HG02943 (cell line): ENCODE measurements around the gene PSMG2.

ENCODE experiments used
- ATAC-seq: cut with Tn5 transposase; IDR thresholded peaks from one replicate; pipeline ENCODE4 v1.9.1; 2021; ENCODE audit warnings: mild to moderate bottlenecking, low read depth, moderate library complexity; ENCODE audit not compliant: unreplicated experiment

PSMG2 gene, protein sequence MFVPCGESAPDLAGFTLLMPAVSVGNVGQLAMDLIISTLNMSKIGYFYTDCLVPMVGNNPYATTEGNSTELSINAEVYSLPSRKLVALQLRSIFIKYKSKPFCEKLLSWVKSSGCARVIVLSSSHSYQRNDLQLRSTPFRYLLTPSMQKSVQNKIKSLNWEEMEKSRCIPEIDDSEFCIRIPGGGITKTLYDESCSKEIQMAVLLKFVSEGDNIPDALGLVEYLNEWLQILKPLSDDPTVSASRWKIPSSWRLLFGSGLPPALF

DNA sequence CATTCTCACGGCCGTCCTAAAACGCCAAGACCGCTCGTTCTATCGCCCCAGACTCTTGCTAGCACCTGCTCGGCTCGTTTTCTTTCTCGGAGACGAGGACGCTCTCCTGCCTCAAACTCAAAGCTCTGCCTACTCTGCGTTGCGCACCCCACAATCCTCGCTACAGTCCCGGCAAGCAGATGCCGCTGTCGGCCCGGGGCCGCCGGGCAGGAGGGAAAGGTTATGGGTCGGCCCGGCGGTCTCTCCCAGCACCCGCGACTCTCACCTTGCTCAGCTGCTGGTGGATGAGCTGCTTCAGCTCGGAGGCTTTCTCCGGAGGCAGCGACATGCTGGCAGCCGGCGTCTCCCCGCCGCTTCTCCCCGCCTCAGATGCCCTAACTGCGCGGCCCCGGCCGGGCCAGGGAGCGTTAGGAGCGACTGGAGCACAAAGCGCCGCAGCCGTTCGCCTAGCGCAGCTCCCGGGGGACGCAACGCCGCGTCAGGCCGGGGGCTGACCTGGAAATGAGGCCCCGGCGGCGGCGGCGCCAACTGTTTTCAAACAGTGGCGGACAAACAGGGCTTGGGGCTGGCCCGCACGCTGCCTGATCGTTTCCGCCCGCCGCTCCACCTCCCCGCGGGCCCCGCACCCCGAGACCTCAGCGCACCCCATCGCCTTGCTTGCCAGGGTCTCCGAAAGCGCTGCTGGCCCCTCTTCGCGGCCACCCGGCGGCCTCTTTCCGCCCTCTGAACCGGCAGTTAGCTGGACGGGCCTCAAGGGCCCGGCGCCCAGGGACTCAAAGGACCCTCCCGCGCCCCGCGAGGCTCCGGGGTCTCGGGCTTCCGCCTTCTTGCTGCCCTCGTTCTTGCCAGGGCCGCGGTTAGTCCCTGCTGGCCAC is at the start of gene PSMG2, which contains the start of gene CEP76:
PSMG2 (plus strand) TSS at position 822 of the 875 bp plus-strand sequence. CDS start 66 bp downstream, outside the sequence.
CEP76 (minus strand) TSS at position 503 of the 875 bp plus-strand sequence; CDS start at position 328, 175 bp downstream.
- peak; percentile 75 for ATAC-seq

DNA sequence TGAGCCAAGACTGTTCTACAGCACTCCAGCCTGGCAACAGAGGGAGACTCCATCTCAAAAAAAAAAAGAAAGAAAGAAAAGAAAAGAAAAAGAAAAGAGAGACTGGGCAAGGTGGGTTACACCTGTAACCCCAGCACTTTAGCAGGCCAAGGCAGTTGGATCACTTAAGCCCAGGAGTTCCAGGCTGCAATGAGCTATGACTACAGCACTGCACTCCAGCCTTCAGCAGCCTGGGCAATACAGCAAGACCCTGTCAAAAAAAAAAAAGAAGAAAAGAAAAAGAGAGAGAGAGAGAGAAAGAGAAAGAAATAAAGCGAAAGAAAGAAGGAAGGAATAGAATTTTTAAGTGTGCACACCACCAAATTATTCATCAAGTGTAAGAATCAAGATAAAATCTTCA is 47.9 kb upstream of the PSMG2 start:
- no peak for ATAC-seq

DNA sequence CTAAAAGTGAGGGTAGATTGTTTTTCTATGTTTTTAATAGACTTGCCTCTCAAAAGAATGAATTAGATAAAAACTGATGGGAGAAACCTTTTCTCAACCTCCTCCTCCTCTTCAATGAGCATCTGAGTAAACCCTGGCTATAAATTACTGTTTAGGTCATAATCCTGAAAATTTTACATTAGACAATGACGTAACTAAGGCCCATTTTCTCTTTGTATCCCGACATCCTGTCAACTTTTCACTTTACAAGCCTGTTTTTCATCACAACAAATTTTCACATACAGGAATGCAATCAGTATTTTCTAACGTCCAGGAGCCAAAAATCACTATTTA is 46.3 kb upstream of the PSMG2 start:
- ATAC-seq: no peak

DNA sequence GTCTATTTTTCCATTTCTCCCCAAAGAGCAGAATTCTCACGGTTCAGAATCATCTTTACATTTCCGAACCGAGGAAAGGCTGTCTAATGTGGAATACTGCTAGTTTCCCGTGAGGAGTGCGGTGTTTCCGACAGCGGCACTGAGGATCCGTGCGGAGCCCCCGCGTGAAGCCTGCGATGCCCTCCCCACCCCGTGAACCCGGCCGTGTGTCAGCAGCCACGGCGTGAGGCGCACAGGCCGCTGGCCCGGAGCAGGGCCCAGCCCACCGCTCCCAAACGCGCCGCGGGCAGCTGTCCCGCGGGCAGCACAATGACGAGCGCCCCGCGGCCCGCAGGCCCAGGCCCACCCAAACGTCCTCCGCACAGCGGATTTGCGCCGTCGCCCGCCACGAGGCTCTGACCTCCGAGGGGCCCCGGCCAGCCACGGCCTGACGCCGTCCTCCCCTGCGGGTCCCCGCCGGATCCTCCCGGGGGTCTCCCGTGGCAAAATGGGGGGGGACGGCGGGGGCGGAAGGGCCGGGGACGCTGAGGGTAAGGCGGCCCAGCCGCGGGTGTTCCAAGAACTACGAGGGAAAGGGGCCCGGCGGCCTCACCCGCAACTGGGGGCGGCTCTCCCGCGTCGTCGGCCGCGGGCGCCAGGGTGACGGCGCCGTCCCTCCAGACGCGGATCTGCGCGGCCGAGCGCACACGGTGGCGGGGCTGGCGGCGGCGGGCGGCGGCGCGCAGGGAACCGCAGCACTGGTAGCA is 45.7 kb upstream of the PSMG2 start:
- peak; percentile 34 for ATAC-seq

DNA sequence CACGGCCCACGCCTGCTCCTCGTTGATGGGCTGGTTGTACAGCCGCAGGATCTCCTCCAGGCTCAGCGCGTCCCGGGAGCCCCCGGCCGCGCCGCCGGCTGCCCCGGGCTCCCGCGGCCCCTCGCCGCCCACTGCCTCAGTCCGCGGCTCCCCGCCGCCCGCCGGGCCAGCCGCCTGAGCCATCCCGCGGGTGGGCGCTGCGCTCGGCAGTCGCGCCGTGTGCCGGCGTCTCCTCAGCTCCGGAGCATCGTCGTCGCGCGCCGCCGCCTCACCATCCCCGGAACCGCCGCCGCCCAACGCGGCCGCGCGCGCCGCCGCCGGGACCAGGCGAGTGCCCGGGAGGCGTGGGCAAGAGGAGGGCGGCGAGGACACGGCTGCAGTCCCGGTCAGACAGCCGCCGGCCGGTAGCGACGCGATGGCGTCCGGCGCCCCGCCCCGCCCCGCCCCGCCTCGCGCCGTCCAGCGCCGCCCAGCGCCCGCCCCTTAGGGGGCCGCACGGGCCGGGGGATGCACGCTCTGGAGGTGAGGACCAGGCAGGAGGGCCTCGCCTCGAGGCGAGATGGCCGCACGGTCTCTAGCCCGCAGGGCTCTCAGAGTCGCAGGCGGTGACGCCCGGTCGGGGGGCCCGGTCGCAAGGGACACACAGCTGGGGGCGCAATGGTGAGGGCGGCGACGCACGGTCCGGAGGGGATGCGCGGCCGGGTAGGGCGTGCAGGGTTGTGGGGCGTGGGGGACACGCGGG is 45.0 kb upstream of the PSMG2 start, which contains the start of gene SPIRE1:
SPIRE1 (minus strand) TSS at position 424 of the 742 bp plus-strand sequence; CDS start at position 183, 241 bp downstream.
- ATAC-seq: peak; percentile 57

DNA sequence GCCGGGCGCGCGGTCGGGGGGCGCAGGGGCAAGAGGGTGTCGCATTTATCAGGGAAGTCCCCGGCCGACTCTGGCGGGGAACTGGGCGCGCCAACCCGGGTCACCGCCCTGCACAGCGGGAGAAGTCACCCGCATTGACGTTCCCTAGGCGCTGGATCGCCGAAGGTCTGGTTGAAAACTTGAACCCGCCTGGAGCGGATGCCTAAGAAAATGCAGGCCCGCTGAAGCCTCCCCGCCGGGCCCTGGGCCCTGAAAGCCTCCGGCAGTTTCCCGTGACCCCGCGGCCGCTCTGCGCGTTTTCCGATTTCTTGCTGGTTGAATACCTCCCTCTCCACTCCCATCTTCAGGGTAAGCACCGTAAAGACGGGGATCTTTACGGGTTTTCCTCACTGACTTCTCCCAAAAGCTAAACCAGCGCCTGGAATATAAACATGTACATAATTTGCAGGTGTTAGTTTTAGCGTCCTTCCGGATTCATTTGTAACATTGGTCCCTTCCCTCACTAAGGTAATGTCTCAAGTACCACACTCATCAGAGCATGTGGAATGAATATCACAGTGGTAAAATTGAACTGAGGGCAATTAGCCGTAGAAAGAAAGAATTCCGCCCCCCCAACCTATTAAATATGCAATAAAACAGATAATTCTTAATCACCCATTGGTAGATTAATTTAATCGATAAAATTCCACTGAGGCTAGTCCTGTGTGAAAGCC is 44.3 kb upstream of the PSMG2 start:
- no peak for ATAC-seq

DNA sequence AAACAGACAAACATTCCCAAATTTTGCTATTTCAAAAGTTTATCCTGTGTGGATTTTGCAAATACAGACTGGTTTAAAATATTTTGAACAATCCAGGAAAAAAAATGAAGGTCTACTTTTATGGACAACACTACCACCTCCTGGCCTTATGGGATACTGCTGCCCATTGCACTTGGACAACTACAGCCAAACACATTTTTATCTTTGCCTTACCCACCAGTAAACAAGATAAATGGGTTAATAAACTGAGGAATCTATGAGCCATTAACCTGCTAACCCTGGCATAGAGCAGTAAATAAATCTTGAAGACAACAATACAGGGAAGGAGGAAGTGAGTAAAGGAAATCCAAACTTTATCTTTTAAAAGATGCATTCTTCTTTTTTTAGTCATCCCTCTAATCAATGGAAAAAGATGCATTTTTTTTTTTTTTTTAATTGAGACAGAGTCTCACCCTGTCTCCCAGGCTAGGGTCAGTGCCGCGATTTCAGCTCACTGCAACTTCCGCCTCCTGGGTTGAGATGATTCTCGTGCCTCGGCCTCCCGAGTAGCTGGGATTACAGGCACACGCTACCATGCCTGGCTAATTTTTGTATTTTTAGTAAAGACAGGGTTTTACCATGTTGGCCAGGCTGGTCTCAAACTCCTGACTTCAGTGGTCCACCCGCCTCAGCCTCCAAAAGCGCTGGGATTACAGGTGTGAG is 42.8 kb upstream of the PSMG2 start:
- no peak for ATAC-seq

DNA sequence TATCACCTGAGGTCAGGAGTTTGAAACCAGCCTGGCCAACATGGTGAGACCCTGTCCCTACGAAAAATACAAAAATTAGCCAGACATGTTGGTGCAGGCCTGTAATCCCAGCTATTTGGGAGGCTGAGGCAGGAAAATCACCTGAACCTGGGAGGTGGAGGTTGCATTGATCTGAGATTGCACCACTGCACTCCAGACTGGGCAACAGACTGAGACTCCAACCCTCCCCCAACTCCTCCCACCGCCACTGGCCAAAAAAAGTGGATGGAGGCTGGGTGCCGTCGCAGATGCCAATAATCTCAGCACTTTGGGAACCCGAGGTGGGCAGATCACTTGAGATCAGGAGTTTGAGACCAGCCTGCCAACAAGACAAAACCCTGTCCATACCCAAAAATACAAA is 34.8 kb upstream of the PSMG2 start:
- no peak for ATAC-seq

DNA sequence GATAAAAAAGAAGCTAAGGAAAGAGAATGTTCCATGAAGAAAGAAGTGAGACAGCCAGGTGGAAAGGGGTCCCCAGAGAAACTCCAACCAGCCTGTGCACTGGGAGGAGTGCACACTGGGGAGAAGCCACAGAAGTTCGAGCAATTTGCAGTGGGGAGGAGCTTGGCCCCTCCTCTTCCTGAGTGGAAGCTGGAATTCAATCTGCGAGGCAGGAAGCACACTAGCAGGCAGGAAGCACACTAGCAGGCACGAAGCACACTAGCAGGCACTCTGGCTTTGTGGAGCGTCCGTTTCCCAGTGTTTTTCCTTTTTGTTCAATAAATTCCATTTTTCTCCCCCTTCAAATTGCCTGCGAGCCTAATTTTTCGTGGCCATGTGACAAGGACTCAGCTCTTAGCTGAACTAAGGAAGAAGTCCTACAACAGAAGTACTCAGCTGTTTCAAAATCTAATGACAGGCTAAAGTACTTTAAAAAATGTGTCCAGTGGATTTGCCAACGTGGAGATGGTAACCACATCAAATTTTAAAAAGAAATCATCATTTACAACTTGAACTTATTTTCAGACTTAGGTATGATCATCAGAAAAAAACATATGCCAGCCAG is 23.6 kb upstream of the PSMG2 start:
- no peak for ATAC-seq

DNA sequence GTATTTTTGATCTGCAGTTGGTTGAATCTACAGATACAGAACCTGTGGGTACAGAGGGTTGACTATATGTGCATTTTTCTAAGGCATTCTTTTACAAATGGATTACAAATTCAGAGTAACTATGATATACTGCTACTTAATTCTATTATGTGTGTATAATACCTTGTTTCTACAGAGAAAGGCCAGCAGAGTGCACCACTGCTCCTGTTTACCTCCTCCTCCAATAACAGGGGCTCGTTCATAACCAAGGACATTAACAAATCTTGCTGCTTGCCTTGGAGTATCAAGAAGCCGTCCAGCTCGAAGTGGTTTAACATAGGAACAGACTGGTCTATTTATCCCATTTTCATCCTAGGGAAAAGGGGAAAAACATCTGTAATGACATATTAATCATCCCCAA is 16.7 kb upstream of the PSMG2 start:
- no peak for ATAC-seq

DNA sequence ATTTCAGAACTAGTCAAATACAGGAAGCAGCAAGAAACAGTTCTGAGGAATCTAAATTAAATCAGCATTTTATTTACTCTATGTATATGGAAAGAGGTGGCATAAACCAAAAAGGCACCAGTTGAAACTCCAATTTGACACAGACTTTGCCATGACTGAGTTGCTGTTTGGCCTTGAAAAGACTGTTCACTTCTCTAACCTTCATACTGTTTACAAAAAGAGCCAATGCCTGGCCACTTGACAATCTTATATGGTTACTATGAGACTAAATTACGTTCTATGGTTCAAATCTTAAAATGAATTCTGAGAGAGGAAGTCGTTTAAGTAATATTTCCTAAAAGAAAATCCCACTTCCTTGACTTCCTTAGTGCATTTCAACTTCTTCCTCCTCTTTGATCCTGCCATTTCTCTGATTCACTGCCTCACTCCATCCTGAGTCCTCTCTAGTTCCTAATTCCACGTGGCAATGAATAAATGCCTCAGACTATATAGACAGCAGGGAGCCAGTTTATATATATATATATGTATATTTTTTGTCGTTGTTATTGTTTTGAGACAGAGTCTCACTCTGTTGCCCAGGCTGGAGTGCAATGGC is 13.5 kb upstream of the PSMG2 start:
- no peak for ATAC-seq

DNA sequence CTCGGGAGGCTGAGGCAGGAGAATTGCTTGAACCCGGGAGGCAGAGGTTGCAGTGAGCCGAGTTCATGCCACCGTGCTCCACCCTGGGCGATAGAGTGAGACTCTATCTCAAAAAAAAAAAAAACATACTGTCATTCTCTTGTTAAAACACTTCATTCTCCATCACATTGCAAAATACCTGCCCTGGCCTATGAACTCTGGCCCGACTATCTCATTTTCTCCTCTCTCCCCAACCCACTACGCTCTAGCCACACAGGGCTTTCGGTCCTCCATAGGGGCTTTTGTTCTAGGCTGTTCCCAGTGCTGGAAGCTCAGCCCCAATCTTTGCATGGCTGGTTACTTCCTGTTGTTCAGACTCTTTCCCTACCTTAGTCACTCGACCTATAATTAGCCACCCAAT is 10.6 kb upstream of the PSMG2 start:
- no peak for ATAC-seq

DNA sequence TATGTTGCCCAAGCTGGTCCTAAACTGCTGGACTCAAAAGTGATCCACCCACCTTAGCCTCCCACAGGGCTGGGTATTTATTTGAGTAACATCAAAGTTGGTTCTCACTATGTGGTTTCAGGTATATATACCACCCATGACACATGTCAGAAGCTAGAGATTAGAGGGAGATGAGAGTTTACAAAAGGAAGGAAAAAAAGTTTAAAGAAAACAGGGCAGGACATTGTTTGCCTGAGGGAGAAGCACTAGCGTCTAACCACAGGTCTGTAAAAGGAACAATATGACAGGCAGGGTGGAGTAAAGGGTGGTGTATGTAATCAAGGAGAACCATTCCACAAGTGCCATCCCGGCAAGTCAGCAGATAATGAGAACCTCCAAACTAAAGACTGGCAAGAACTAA is 8.8 kb upstream of the PSMG2 start:
- ATAC-seq: no peak

DNA sequence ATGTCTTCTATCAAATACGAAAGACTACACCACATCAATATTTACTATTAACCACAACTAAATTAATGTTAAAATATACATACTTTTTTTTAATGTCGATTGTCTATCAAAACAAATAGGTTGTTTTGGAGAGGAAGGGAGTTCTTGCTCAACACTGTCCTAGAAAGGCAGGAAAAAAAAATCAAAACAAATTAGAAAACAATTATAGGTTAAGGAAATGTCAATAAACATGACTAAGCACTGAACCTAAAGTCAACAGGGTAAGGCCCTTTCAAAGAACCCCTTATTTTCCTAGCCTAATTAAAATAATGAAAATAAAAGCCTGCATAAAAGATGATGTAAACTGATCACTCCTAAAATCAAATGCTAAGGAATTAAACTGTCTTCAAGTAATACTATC is 3.1 kb upstream of the PSMG2 start:
- ATAC-seq: no peak

DNA sequence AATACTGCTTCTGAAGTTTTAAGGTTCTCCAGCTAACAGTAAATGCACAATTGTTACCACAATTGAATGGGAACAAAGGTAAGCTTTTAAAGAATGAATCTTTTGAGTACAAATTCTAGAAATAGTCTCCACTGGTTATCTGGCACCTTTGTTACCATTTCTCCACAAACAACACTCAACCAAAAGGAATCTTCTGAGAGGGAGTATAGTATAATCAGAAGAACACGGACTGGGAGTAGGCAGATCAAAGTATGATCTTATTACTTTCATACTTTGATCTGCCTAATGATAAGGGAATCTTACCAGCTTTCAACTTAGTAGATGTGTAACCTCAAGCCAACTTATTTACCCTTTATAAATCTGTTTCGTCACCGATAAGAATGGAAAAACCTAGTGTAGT is 1.7 kb upstream of the PSMG2 start:
- ATAC-seq: no peak

DNA sequence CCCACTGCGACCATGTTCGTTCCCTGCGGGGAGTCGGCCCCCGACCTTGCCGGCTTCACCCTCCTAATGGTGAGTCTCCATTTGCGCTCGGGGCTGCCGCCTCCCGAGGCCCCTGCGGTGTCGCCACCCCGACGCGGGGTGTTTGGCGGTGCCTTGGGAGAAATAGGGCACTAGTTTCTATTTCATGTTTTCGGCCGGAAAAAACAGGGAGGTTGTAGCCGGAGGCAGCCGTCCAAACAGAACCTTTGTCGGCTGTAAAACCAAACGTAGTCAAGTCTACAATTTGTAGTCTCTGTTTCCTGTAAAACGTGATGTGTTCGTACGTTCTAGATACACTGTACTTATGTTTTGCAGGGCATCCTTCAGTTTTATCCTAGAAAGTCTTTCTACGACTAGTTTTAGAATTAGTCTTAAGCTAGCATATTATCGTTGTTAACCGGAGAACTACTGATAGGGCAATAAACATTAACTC is 290 bp downstream of the PSMG2 start:
- peak; percentile 33 for ATAC-seq

DNA sequence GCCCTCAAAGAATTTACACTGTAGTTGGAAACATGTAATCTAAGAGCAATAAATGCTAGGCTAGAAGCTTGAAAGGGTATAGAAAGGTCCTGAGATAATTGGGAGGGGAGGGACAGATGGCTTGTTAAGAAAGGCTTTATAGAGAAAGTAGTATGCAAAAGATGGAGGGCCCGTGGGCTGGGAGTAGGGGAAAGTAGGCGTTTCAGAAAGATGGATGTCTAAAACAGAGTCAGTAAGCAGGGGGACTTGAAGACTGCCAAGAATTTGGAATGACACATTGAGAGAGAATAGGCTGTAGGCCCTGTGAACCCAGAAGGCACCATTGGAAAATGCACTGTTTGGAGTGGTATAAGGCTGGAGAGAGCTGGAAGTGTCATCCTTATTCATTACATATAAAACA is 822 bp downstream of the PSMG2 start:
- no peak for ATAC-seq

DNA sequence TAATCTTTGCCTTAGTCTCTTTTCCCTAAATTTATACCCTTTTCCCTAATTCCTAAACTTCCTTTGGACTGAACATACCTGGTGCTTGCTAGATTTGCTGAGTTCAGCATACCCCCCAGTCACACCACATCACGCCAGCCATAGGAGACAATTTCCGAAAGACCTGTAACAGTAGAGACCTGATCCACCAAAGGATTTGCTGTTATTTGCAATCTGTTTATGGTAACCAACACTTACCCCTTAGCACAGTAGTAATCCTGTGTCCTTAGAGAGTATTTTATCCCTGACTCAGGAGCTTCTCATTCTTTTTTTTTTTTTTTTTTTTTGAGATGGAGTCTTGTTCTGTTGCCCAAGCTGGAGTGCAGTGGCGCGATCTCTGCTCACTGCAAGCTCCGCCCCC is 8.6 kb downstream of the PSMG2 start:
- no peak for ATAC-seq
